Measurements from ENCODE around the gene EYS. TPM values are rescaled to one million over a fixed set of nuclear protein-coding genes. Genes with fewer than 3 reads are reported as not detected.

Gene EYS
- total RNA-seq, 1 experiment from 2014 or later, result not detected

DNA sequence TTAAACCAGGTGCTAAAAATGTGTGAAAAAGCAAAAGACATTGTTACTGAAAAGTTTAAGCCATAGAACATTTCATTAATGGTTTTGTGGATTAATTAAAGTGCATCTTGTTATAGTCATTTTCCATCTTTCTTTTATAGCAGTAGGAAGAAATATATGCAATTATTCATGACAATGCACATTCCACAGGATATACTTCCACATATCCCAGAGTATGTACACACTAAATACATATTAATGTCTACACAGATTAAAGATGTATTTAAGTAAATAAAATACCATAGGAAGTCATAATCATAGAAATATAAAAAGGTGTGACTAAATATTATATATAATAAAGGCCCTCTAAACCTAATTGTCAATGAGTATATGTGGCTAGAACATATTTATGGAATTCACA, 1492.7 kb downstream of the EYS start:
- H3K4me2 ChIP-seq (ENCODE audit: low read length), result no peak overlapping the region
- no peak overlapping the region for H3K4me3 ChIP-seq (replicated peaks in 1 of 2; ENCODE audit: low read depth in 1 of 2, low read length in 2 of 2)
- no peak for ATAC-seq
- intact Hi-C loops (cut with micrococcal nuclease), result no loop called here
- no TSS peak for BruUV-seq (replicated peaks)
- no peaks in the 10 kb centered on the region for H3K79me2 ChIP-seq (ENCODE audit: insufficient read depth, low read length)
- no peak overlapping the region for H2AFZ ChIP-seq (ENCODE audit: low read depth, low read length, poor library complexity, severe bottlenecking)
- no peaks in the 10 kb centered on the region for H3K4me1 ChIP-seq (ENCODE audit: control insufficient read depth in 1 of 2, insufficient read depth in 2 of 2, low read length in 2 of 2)
- DNase-seq (ENCODE audit: low read depth, low spot score), result no peak
- H3K9me3 ChIP-seq (ENCODE audit: control insufficient read depth in 1 of 2, insufficient read depth in 1 of 2, low read depth in 1 of 2, low read length in 2 of 2), result peaks cover 0 to 6% of the 10 kb centered on the region in 2 experiments; a peak in 2 of 4 replicates
- ChIA-PET RAD21 (ENCODE audit: low non-redundant PET in 1 of 2, low total read pairs in 2 of 2, uncharacterized antibody in 2 of 2, unreplicated experiment in 2 of 2) (no interaction called here), CTCF (no interaction called here), POLR2A (no interaction called here)
- no peak for TF ChIP-seq CTCF (IDR thresholded peaks at IDR 0.05 in 2 of 3, conservative IDR thresholded peaks at IDR 0.05 in 1 of 3; ENCODE audit: borderline replicate concordance in 1 of 3, insufficient read depth in 1 of 3, low read depth in 2 of 3, low read length in 2 of 3)
- no peak for TF ChIP-seq EZH2phosphoT487 (IDR thresholded peaks at IDR 0.05; ENCODE audit: borderline replicate concordance)
- no peak for TF ChIP-seq SRF (IDR thresholded peaks at IDR 0.05; ENCODE audit: low read depth)
- TF ChIP-seq POLR2A (IDR thresholded peaks at IDR 0.05; ENCODE audit: borderline replicate concordance, extremely low read depth, insufficient read depth, insufficient read length), result no peak
- no peak for TF ChIP-seq ELF1 (IDR thresholded peaks at IDR 0.05; ENCODE audit: borderline replicate concordance, low read depth)
- no peak for TF ChIP-seq POLR2AphosphoS5 (IDR thresholded peaks at IDR 0.05; ENCODE audit: low read depth, low read length)
- no peak for TF ChIP-seq SP1 (IDR thresholded peaks at IDR 0.05; ENCODE audit: low read depth)
- no peak for TF ChIP-seq EGR1 (IDR thresholded peaks at IDR 0.05; ENCODE audit: low read depth)
- no peak for TF ChIP-seq ZNF274 (IDR thresholded peaks at IDR 0.05; ENCODE audit: low read depth, low read length)
- TF ChIP-seq CBX3 (IDR thresholded peaks at IDR 0.05; ENCODE audit: low read depth), result no peak
- no peak for TF ChIP-seq EZH2 (IDR thresholded peaks at IDR 0.05)
- TF ChIP-seq ZFX (IDR thresholded peaks at IDR 0.05), result no peak
- TF ChIP-seq RAD21 (IDR thresholded peaks at IDR 0.05; ENCODE audit: low read depth), result no peak
- TF ChIP-seq, protein P1, sequence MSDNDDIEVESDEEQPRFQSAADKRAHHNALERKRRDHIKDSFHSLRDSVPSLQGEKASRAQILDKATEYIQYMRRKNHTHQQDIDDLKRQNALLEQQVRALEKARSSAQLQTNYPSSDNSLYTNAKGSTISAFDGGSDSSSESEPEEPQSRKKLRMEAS (IDR thresholded peaks at IDR 0.05), result no peak
- no peaks in the 10 kb centered on the region for H4K20me1 ChIP-seq (ENCODE audit: insufficient read depth)
- H3K36me3 ChIP-seq (ENCODE audit: control insufficient read depth in 1 of 2, insufficient read depth in 2 of 2, low read length in 2 of 2), result no peaks in the 10 kb centered on the region
- H3K27me3 ChIP-seq (ENCODE audit: insufficient read depth, low read length), result no peaks in the 10 kb centered on the region
- no peak overlapping the region for H3K9ac ChIP-seq (ENCODE audit: low read length)
- H3K9me2 ChIP-seq (ENCODE audit: insufficient read depth), result no peaks in the 10 kb centered on the region
- H3K27ac ChIP-seq (ENCODE audit: low read depth, low read length), result no peak overlapping the region
